HG03280 (cell line): ENCODE measurements around the gene MAP3K2.

Experiments
- ATAC-seq: cut with Tn5 transposase; IDR thresholded peaks from one replicate; pipeline ENCODE4 v1.9.1; 2021; ENCODE audit warnings: mild to moderate bottlenecking, moderate library complexity; ENCODE audit not compliant: unreplicated experiment

The MAP3K2 gene

DNA sequence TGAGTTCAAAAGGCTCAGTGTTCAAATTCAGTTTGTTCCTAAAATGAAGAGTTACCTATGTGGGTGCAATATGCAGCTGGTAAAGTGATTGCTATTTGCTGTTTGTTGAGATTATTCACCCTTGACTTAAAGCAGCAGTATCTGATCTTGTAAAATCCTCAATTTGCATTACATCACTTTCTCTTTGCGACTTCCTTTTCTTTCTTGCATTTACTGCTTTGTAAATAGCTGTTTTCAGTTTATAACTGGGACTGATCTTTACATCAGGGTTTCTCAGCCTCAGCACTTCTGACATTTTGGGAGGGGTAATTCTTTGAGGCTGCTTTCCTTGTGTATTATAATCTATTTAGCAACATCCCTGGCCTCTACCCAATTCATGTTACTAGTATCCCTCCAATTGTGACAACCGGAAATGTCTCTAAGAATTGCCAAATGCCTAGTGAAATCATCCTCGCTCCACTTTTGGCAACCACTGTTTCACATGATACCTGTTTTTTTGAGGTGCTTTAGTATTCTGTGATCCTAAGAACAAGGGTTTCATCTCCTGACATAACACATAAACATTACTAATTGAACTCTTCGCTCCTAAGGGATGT is 81.7 kb downstream of the MAP3K2 start:
- peak; percentile 48 for ATAC-seq

DNA sequence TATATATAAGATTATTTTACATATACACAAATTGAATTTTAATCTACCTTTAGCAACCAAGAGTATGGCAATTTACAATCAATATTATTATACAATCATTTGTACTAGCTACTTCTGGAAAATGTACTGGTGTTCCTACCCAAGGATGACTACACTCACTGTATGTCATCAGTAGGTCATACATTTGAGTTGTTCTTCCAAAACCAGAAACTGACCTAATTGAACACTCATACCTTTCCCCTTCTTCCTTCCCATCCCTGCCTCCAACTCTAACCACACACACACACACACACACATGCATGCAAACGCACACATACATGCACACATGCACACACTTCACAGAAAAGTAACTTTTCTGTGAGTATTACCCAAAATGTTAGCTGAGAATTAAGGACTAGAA is 85.6 kb downstream of the MAP3K2 start:
- no peak for ATAC-seq

DNA sequence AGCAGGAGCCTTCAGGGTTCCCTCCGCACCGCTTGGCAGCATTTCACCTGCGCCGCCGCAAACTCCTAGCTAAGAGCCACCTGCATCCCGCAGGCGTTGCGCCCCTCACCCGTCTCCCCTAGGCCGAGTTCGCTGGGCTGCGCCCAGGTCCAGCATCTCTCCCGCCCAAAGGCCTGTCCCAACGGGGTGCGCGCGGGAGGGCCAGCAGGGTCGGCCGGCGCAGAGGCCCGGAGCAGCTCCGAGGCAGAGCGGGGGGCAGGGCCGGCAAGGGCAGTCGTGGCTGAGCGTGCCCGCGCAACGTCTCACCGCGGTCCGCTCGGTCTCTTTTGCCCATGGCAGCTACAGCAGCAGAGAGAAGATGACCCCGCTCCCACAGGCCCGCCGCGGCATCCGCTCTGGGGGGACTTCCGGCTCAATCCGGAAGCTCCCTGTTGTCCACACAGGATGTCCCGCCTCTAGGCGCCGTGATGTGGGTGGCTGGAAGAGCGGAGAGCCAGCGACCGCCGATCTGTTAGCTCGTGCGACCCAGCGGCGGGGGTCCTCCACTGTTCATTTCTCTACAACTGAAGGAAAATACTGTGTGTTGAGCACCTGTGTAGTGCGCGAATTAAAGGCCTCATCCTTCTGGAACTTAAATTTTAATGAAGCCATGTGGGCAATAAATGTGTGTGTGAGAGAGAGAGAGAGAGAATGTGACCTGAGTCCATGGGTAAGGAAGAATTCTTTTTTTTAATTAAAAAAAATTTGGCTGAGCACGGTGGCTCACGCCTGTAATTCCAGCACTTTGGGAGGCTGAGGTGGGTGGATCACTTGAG is 93.8 kb downstream of the MAP3K2 start, which contains the start of gene ERCC3:
Gene ERCC3, minus strand, starts transcription at position 397 of the 815 bp plus-strand sequence. Its CDS starts 63 bp downstream, at position 334.
- peak; percentile 99 for ATAC-seq

DNA sequence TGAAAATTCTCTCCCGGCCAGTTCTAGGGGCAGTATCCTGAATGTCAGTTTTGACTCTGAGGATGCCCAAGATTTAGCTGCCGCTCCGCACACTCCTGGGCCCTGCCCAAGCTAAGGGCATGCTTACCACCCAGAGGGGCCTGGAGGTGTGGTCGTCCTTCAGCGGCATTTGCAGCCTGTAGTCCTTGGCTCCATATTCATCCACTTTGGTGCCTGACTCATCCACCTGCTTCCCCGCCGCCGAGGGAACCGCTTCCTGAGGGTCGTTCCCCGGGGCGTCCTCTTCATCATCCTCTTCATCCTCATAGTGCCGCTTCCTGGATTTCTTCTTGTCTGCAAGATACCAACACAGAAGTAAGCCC is 94.4 kb downstream of the MAP3K2 start:
- ATAC-seq: no peak

DNA sequence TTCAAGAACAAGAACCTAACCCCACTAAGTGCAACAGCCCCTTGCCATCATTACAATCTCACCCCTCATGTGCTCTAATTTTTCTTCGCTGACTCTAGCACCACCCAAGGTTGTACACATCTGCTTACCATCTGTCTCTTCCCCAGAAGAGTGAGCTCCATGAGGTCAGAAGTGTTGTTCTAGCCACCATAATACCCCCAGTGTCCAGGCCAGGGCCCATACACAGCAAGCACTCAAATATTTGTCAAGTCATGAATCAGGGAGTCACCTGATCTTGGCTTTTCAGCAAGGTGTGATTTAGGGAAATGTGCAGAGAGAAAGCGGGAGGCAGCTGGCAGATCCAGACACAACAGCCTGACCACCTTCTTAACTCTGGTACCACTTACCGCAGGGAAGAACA is 99.5 kb downstream of the MAP3K2 start:
- no peak for ATAC-seq

DNA sequence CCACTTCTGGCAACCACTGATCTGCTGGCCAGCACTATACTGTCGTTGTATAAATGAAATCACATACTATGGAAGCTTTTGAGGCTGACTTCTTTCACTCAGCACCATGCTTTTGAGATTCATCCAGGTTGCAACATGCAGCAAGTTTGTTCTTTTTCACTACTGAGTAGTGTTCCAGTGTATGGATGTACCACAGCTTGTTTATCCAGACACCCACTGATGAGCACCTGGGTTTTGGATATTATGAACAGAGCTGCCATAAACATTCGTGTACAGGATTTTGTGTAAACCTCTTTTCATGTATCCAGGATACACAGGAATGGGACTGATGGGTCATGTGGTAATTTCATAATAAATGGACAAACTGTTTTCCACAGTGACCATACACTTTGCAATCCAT is 104.5 kb downstream of the MAP3K2 start:
- no peak for ATAC-seq

DNA sequence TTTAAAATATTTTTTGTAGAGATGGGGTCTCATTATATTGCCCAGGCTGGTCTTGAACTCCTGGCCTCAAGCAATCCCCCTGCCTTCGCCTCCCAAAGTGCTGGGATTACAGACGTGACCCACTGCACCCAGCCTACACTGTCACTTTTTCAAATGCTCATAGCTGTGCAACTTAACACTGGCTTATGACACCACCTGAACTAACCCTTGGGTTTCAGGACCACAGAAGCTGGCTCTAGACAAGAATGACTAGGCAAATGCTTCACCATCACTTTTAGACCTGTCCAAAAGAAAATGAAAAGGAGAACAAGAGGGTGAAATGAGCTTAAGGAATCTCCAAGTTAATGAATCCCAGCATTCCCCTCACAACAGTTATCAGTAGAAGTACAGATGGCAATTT is 107.1 kb downstream of the MAP3K2 start:
- no peak for ATAC-seq

DNA sequence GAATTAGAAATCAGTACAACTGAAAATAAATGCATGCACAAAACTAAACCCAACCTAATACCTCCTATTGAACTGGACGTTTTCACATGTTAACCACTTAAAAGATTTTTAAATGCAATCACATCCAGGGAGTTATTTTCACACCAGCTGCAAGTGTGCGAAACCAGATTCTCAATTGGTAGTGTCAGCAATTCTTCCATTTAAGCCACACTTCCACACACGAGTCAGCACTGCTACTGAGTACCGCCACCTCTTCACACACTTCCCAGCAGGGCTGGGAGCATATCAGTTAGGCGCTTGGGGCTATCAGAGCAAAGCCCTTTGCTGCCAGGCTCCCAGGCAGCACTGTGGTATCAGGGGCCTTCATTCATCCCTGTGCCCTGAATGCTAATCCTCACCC is 108.0 kb downstream of the MAP3K2 start:
- ATAC-seq: no peak

DNA sequence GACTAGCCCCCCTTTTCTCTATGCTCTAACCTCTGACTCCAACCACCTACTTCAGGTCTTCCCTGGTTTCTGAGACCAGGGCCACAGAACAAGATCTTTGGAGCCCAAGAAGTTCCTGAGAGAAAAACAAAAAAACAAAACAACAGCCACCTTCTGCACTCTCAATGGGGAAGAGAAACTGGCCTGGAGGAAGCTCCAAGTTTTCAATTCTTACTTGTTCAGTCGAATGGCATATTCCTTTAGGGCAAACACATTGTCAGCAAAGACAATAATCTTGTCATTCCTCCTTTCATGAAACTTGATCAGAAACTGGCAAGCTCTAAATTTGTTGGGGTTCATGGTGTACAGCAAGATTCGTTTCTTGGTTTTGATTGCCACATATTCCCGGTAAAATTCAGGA is 108.8 kb downstream of the MAP3K2 start:
- no peak for ATAC-seq

DNA sequence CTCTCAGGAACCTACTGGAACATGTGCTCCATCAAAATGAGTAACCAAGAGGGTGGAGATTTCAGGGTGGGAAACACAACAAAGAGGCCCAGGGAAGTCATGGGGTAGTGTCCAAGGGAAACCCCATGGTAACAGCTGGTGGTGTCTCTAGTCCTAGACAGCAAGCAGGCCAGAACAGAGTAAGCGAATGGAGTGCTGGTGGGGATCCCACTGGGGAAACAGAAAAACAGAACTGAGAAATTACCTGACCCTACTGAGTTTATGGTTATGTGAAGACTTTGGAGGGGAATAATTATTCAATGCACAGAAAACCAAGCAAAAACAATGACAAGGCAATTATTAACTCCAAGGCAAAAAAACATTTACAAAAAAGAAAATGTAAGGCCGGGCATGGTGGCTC is 110.7 kb downstream of the MAP3K2 start:
- no peak for ATAC-seq

DNA sequence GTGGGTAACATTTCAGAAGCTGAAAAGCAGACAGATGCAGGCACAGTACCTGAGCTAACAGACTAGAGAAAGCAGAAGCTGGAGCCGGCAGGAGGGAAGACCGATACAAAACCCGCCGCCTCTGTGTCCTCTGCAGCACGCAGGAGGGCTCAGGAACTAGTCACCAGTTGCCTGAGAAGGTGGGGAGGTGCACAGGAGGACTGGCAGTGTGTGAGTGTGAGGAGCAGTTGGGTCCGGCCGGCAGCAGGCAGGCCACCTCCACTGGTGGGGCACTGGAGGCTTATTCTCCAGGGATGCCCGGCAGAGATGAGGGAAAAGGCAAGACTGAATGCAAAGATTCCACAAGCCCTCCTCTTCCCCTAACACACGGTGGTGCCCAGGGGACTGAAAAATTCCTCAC is 112.0 kb downstream of the MAP3K2 start:
- no peak for ATAC-seq

DNA sequence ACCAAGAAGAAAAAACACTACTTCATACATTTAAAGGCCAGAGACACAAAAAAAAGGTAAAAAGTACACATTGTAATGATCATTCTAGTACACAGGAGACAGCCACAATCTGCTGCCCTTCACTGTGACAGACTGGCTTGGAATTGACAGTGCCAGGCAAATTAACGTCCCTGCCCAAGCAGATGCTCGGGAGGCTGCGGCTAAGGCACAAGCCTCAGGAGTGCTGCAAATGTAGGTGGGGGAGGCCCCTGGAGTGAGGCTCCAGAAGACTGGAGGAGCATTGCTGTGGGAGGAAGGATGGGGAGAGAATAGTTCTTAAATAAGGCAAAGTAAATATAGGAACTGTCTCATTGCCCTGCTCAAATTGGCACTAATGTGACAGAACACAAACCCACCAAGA is 112.4 kb downstream of the MAP3K2 start:
- ATAC-seq: no peak

DNA sequence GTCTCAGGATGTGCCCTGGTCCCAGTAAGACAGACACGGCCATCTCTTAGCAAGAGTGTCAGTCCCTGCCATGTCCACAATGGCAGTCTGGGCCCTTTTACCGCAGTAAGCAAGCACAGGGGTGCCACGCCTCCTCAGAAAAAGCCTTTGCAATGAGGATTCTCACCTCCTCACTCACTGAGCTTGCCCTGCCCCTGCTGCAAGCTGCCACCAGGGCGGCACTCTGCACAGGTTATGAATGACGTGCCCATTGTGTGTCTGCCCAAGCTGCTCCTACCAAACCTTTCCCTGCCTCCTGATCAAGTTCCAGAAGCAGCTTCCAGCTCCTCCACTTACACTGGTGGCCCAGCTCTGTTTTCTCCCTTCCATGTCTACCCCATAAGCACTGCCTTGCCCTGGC is 117.1 kb downstream of the MAP3K2 start:
- ATAC-seq: no peak

DNA sequence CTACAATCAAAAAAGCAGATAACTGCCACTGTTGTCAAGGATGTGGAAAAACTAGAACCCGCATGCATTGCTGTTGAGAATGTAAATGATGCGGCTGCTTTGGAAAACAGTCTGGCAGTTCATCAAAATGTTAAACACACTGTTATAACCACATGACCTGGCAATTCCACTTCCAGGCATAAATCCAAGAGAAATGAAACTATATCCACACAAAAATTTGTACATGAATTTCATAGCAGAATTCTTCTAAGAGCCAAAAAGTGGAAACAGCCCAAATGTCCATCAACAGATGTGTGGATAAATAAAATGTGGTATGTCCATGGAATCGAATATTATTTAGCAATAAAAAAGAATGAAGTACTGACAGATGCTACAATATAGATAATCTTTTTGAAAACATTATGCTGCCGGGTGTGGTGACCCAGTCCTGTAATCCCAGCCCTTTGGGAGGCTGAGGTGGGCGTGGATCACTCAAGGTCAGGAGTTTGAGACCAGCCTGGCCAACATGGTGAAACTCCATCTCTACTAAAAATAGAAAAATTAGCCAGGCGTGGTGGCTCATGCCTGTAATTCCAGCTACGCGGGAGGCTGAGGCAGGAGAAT is 125.9 kb downstream of the MAP3K2 start:
- ATAC-seq: no peak

DNA sequence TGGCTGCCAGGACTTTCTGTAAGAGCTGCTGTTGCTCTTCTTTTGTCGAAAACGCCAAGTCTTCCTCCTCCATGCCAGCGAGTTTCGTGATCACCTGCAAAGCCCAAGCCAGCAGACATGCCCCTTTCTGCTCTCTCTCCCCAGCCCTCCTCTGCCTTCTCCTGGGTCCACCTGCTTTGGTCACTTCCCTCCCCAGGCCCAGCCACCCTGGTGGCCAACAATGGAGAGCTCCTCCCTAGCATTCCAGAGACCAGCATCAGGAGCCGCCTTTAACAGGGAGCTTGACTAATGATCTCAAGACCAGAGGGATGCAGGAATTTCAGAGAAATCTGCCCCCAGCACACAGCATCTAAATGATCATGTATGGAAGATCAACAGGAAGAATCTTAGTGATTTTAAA is 128.4 kb downstream of the MAP3K2 start:
- ATAC-seq: no peak

DNA sequence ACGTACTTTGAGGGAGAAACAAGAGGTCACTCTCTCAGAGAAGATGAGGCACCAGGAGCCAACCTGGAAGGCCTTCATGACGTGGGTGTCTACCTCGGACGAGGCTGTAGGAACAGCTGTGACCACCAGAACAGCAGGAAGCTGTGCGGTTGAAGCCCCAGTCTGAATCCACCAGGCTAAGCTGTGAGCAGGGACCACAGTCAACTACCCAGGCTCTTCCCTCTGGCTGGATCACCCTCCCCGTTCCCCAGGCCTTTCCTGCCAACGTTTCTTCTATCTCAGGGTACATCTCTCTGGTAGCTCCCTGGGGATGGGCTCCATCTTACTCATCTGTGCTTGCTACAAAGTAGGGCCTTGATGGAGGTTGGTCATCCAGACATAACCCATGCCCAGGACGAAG is 130.9 kb downstream of the MAP3K2 start:
- ATAC-seq: no peak

DNA sequence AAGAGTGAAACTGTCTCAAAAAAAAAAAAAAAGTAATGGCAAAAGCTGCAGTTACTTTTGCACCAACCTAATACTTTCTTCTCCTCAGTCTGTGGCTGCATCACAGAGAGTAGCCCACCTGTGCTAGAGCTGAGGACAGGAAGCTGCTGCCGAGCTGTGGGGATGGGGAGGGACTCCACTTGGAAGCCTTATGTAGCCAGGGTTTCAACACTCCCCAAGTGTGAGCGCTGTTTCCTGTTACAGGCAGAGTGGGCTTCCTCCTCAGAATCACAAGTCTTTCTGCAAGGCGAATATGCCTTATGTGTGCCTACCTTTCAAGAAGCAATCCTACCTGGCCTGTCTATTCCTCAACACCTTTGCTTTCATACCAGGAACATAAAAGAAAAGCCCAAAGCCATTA is 131.4 kb downstream of the MAP3K2 start:
- ATAC-seq: no peak

DNA sequence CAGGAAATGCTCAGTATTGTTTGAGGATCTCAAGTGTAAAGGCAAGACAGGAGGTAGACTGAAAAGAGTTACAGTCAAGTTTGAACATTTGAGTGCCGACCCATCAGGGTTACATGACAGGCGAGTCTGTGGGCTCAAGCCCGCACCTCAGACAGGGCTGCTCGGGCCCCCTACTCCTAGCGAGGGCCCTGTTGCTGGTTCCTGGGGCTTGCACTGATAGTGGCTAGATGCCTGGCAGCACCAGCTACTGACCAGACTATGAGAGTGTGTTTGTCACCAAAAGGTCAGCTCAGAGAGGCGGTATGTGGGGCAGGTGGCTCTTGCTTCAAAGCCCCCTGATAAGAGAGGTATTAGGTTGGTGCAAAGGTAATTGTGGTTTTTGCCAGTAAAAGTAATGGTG is 132.1 kb downstream of the MAP3K2 start:
- ATAC-seq: no peak

DNA sequence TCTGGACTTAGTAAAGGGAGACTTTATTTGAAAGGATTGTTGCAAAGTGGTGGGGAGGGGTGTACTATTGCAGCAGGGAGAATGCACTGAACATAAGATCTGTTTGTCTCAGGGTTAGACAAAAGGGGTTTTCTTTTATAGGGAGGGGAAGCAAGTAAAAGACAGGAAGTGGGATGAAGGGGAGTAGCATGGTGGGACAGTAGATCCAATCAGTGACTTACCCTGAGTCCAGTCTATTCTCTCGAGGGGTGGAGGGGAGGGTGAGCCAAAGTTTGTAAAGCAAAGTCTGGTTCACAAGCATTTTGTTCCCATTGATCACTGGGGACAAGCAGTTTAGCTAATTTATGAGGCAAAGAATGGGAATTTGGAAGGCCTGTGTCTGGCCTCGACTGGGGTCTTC is 132.6 kb downstream of the MAP3K2 start:
- ATAC-seq: no peak

DNA sequence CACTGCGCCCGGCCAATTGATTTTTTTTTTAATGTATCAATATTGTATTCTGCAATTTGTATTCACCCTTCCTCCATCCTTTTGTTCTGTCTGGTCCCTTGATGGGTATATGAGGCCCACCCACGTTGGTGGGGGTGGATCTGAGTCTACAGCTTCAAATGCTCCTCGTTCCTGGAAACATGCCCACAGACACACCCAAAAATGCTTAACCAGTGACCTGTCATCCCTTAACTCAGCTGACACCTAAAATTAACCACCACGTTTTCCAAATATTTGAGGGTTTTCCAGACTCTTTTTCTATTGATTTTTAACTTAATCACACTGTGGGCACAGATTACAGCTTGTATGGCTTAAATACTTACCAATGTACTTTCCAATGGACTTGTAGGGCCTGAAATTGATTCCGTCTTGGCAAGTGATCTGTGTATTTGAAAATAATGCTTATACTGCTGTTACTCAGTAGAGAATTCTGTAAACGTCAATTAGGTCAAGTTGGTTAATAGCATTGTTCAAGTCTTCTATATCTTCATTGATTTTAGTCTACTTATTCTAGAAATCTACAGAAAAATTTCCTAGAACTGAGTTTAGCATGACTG is 133.3 kb downstream of the MAP3K2 start:
- ATAC-seq: no peak
